ENCODE data around the gene CLEC3B.

The CLEC3B gene

DNA sequence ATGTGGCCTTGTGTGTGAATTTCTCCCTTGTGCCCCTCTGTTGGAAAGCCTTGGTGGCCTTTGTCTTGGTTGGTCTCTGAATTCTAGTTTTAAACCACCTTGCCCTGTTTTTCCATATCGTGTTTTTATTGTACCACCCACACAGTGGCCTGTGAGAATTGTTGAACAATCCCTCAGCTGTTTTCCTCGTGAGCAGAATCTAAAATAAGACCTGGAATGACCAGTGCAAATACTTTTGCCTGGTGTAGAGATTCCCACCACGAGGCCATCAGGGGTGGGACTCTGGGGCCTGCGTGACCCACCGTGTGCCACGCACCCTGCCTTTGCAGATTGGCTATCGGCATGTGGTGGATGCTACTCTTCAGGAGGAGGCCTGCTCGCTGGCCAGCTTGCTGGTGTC lies 19.0 kb upstream of the CLEC3B start:
- no peak for DNase-seq

DNA sequence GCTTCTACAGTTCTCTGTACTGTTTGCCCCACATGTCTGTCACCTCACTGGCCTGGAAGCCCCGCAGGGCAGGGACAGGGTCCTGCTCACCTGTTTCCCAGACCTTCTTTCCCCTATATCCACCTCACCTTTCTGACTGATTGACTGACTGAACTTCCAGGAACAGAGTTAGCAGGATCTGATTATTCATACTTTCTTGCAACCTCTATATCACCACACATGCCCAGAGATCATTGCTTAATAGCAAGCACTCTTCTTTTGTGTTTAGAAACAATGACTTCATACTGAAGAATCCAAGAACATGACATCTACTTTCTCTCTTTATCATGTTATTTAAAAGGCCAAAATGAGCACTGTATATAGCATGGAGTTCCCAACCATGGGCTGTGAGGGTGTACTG lies 18.0 kb upstream of the CLEC3B start:
- DNase-seq: no peak

DNA sequence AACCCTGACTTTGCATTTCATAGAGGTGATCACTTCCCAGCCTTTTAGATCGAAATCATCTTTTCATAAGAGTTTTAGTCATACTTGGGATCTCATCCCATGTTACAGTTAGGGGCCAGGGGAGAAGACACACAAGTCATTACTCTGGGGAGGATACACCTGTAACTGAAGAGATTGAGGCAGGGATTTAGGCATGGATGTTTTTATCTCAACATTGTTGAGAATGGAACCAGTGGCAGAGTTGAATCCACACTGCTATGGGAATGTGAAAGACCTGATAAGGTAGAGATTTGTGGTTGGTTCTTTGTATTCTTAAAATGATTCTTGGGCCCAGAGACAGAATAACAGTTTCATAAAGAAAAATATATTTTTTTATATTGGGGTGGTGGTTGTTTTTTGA lies 16.2 kb upstream of the CLEC3B start:
- no peak for DNase-seq

DNA sequence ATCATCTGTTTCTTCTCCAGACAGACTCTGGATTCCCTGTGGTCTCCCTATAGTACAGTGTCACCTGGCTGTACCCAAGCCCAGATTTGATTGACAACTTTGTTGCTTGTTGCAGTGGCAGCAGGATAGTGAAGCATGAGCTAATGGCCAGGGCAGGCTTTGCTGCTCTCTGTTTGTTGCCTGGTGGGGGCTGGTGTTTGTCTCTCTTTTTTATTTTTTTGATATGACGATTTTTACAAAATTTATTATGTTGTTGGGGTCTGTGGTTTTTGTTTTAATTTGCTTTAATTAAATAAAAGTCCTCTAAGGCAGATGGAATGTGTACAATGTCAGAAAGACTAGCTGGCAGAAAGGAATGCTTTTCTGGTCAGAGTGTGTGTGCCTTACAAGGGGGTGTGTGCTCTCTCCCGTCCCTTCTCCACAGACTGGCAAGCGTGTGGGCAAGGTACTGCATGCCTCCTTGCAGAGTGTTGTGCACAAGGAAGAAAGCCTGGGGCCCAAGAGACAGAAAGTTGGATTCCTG lies 15.2 kb upstream of the CLEC3B start:
- DNase-seq: no peak

DNA sequence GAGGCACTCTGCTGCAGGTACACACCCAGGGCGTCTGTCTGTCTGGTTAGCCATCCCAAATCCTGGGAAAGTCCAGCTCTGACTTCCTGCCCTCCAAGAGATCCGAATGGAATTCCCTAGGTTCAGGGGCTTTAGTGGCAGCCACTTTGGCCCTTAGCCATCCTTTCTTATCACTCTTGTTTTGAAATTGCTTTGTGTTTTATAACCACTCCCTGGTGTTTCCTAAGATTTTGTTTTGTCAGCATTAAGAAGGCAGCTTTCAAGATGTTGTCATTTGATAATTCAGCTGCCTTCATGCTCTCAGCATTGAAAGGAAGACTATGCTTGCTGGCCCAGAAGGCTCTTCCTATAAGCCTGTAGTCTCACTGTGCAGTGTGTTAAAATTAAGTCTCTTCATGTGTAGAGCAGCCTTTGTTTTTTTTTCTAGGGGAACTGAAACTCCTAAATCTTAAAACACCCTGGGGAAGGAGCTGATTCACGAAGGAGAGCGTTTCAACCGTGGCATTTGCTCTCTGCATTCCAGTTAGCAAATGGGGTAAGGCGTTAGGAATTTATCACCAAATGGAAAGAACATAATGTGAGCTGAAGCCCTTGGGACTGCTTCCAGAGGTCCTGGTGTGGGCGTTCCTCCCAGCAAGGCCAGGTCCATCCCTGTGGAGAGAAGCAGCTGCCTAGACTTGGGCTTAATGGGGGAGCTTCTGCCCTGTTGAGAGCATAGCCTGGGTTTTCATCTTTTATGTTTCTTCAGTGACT lies 14.2 kb upstream of the CLEC3B start:
- no peak for DNase-seq

DNA sequence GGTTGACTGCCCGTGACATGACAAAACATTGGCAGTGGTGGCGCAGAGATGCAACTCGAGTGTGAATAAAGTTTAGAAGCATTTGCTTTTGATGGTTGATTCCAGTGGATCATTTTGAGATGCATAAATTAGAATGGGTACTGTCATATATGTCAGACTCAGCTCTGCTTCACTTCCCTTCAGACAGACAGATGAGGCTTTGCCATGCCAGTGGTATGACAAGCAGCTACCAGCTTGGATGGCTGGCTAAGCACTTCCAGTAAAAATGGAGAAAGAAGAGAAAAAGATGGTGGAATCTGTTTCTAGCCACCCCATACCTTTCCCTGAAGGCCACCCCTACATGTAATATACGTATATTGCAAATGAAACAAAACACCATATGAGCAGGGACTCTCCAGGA lies 13.5 kb upstream of the CLEC3B start:
- no peak for DNase-seq

DNA sequence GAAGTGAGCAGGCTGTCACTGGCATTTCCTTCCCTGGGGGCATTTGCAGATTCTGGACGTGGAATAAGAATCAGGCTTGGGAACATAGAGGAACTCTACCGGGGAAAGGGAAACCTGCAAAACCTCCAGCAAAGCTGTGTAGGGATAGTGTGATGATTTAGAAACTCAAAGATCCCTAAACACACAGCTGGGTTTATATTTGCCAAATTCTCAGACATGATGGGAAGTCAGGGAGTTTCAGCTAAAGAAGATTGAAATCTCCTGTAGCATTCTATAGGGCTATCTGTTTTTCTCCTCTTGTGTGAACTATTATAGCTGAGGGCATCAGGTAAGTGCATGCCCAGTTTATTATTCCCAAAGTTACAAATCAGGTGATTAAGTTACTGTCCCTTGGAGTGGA lies 9.2 kb upstream of the CLEC3B start:
- DNase-seq: no peak

DNA sequence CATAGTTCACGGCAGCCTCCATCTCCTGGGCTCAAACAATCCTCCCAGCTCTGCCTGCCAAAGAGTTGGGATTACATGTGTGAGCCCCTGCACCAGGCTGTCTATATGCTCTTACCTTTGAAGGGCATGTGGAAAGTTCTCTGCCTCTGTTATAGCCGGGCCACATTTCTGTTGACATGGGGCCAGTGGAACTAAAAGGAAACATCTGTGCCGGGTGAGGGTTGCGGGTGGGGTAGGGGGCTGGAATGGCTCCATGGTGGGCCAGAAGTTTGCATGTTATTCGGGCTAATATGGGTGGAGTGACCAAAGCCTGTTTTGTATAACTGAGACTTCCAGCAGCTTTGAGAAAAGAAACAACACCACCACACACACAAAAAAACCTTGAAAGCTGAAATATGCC lies 8.3 kb upstream of the CLEC3B start:
- no peak for DNase-seq

DNA sequence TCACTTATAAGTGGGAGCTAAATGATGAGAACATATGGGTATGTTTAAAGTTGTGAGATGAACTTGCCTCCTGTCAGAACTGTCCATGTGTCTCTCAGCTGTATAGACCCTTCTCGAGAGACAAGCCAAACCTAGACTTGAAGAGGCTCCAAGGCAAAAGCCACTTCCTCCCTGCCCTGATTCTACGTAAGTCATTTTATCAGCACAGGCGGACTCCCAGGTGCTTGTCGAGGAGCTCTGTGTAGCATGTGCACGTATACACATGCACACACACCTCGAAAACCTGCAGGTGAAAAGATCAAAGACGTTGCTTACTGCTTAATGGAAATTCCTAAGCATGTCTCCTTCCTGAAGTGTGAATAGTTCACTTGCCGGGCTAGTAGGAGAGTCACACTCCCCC lies 5.6 kb upstream of the CLEC3B start:
- no peak for DNase-seq

DNA sequence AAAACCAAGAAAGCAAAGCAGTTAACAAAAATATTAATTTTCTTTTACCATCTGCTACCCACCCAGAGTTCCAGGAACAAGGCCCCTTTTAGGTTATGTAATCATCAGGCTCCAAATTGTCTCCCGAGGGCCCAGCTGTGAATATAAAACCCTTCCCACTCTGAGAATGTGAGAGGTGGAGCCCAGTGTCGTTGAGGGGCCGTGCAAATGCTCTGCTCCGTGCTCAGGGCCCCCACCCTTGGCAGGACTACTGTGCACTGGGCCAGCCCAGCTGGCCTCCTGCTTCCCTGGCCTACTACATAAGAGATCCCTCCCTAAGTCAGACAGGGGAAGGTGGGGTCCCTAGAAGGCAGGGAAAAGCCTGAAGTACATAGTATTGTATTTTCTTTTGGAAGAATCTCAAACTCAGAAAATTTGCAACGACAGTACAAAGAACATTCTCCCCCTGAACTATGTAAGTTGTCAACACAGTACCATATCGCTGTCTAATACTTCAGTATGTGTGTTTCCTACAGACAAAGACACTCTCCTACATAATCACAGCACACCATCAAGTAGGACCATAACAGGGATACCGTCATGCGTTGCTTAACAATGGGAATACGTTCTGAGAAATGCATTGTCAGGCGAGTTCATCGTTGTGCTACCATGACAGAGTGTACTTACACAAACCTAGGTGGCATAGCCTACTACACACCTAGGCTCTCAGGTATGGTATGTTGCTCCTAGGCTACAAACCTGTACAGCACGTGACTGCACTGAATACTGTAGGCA lies 4.4 kb upstream of the CLEC3B start:
- DNase-seq: no peak

DNA sequence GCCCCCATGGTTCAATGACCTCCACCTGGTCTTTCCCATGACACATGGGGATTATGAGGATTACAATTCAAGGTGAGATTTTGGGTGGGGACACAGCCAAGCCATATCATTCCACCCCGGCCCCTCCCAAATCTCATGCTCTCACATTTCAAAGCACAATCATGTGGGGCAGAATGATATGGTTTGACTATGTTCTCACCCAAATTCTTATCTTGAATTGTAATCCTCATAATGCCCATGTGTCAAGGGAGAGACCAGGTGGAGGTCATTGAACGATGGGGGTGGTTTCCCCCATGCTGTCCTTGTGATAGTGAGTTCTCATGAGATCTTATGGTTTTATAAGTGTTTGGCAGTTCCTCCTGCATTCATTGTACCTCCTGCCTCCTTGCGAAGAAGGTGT lies 2.4 kb upstream of the CLEC3B start:
- no peak for DNase-seq

DNA sequence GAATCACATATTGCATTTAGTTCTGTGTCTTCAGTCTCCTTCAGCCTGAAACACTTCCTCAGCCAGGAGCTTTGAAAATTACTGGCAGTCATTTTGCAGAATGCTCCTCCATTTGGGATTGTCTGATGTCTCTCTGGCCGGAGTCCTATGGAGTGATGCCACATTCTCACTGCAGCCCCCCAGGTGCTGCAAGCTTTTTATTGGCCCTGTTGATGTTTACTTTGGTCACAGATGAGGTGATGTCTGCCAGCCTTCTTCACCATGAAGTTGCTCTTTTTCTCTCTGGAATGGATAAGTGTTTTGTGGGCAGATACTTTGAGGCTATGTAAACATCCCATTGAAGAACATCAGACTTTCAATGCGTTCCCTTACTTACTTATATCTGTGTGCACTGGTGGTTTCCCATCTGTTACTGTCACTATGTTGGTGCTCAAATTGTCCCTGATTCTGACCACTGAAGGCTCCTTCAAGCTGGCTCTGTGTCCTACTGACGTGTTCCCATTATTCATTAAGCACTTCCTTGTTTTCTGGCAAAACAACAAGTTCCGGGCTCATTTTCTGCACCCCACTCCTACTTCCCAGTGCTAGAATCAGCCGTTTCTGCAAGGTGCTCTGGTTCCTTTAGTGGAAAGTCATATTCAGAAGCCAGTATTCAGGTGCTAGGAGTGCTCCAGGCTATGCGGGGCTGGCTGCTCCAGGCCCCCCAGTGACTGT lies 1.4 kb upstream of the CLEC3B start:
- no peak for DNase-seq

DNA sequence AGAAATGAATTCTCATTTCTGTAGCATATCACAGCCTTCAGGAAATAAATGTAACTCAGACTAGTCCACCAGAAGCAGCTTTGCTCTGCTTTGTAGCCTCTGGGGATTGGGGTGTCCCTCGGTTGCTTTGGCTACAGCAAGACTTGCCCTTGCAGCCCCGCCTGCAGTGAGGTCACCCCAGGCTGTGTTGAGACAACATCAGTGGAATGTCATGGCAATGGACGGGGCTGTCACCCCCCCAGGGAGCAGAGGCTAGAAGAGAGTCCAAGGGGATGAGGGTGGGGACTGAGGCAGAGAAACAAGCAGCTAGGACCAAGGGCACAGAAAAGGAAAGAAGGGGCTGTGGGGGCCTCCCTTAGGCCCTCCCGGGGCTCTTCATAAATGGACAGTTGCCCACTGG lies 854 bp downstream of the CLEC3B start:
- no peak for DNase-seq

DNA sequence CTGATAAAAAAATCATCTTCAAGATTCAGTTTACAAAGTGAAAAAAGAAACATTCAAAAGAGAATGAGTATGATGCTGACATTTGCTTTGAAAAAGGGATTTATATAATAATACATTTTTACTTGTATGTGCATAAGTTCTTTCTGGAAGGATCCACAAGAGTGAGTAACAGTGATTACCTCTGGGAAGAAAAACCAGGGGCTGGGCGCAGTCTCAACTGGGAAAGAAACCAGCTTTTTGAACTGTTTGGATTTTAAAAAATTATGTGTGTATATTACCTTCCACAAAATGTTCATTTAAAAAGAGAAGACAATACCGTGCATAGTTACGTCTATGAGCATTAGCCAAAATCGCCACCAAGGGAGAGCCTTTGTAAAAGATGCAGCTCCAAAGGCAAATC lies 1.3 kb downstream of the CLEC3B start:
- DNase-seq: no peak

DNA sequence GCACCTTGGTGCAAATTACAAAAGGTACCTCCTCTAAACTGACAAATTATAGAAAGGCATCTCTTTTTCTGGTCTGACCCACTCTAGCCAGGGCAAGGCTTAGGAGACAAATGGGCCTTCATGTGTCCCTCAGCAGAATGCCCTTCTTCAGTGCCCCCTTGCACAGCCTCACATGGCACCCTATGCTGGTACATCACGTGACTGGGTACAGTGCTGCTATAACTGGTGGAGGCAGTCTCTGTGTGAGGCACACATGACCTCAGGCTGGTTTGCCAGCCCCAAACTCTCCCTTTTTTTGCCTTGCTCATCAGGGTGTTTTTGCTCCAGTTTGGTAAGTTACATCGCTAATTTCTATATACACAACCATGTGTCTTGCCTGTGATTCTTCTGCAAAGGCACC lies 3.1 kb downstream of the CLEC3B start:
- DNase-seq: no peak

DNA sequence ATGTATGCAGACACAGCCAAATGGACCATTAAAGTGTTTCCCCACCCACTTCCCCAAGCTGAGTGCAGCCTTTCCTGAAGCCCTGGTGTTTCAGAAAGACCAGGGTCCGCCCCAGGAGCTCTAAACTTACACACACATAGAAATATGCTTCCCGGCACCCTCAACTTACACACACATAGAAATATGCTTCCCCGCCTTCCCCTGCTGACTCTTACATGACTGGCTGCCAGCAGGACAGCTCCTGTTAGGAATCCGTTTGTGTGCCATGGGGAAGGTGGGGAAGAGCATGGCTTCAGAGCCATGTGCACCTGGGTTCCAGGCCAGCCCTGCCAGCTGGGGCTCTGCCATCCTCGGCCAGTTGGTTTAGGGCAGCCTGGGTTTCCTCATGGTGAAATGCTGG lies 3.6 kb downstream of the CLEC3B start:
- DNase-seq: no peak

DNA sequence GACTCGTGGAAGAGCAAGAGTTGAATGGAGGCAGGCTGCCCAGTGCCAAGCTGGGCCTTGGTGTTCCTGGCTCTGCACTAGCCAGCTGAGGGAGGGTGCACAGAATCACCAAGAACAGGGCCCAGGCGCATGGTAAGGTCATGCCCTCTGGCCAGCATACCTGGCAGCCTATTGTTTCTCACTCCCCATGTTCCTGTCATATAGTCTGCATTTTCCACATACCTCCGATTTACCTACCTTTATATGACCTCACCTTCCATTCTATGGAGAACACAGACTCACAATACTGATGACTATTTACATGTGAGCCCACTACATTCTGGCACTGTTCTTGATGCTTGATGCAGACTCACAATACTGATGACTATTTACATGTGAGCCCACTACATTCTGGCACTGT lies 5.4 kb downstream of the CLEC3B start:
- DNase-seq: no peak

DNA sequence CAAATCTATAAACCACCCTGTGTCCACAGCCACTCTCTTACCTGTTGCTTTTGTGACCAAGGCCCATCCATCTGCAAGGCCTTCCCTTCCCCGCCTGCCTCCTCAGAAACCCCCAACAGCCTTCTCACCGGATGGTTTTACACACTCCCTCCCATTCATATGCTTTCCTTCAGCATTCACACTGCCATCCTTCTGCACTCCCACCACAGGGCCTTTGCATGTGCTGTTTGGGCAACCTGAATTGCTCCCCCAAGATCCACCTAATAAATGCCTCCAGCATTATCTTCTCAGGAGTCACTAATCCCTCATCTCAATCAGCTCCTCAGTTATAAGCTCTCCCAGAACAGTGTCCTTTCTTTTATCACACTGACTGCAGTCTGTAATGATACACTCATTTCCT lies 6.0 kb downstream of the CLEC3B start:
- no peak for DNase-seq

DNA sequence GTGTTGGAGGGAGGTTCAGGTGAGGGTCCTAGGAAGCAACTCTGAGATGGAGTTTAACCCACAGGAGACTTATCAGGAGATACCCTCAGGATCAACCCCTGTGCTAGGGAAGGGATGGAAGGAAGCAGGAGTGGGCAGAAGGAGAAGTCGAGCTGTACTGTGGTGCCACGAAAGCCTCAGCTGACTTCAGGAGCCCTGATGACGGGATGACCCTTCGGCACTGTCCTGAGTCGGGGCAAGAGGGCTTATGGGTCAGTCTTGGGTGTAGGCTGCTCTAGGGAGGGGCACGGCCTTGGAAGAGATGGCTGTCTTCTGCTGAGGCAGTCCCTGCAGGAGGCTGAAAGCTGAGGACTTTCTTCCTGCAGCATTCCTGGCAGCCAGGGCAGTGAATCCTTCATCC lies 7.7 kb downstream of the CLEC3B start:
- no peak for DNase-seq

DNA sequence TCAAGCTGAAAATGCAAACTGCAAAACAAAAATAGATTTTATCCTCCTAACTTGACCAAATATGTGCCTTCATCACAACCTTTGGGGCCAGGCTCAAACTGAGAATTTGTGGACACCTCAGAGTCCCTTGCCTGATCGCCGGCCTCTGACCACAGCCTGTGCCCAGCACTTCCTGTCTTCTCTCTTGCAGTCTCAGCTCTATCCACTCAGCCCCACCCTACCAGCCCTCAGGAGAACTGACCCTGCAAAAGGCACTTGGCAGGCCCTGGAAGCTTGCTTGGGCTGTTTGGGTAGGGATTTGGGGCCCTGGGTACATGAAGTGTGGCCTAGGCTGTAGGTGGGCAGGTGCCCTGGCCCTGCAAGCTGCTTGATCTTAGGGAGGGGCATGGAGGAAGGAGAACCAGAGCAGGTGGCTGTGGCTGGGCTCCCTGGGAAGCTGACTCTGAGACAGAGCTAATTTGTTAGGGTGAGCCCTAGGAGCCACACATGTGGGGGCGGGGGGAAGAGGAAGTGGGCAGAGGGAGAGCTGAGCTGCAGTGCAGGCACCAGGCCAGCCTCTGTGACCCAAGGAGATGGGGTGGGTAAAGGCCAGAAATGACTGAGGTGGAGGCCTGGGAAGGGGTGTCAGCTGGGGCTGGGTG lies 8.6 kb downstream of the CLEC3B start:
- peak in 1 of 4 experiments; percentile 19 for DNase-seq

DNA sequence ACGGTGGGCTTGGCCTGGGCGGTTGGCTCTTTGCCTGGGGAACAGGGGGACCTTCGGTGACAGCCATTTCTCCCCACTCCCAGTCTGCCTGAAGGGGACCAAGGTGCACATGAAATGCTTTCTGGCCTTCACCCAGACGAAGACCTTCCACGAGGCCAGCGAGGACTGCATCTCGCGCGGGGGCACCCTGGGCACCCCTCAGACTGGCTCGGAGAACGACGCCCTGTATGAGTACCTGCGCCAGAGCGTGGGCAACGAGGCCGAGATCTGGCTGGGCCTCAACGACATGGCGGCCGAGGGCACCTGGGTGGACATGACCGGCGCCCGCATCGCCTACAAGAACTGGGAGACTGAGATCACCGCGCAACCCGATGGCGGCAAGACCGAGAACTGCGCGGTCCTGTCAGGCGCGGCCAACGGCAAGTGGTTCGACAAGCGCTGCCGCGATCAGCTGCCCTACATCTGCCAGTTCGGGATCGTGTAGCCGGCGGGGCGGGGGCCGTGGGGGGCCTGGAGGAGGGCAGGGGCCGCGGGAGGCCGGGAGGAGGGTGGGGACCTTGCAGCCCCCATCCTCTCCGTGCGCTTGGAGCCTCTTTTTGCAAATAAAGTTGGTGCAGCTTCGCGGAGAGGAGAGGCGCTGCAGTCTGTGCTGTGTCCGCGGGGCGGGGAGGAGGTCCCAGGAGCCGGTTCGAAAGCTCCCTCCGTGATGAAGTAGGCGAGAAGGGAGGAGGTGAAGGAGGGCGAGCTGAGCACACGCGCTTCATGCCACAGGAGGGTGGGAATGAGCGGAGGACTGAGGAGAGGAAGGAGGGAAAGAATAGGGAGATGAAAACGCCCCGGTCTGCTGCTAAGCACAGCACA lies 9.6 kb downstream of the CLEC3B start:
- DNase-seq: peak in 1 of 4 experiments; percentile 14
